ENCODE data around the gene TANK. TPM values are rescaled to one million over a fixed set of nuclear protein-coding genes. Genes with fewer than 3 reads are reported as not detected.

TANK gene
- total RNA-seq, 1 donor from 2014 or later, result 33.6 TPM

GRCh38 chr2:161230959-161231358 lies 70.7 kb downstream of the TANK start:
- Histone ChIP-seq H3K4me3 (ENCODE audit: low read depth, low read length) (no peak overlapping the region), H3K36me3 (ENCODE audit: control insufficient read depth, insufficient read depth, low read length) (no peaks in the 10 kb centered on the region), H3K27me3 (ENCODE audit: control insufficient read depth, insufficient read depth, low read length) (no peaks in the 10 kb centered on the region)
- no peak for TF ChIP-seq CTCF (IDR thresholded peaks at IDR 0.05; ENCODE audit: insufficient read depth, low read length, poor library complexity, severe bottlenecking)
- no peak for DNase-seq (ENCODE audit: low read depth)

- H3K36me3 ChIP-seq (ENCODE audit: control insufficient read depth, insufficient read depth, low read length), result no peaks in the 10 kb centered on the region
- TF ChIP-seq CTCF (IDR thresholded peaks at IDR 0.05; ENCODE audit: insufficient read depth, low read length, poor library complexity, severe bottlenecking), result no peak
- DNase-seq (ENCODE audit: low read depth), result no peak
Measured at GRCh38 chr2:161232571-161232970, 72.3 kb downstream of the TANK start.

GRCh38 chr2:161233858-161234431 lies 73.7 kb downstream of the TANK start:
- Histone ChIP-seq H3K4me3 (ENCODE audit: low read depth, low read length) (no peak overlapping the region), H3K36me3 (ENCODE audit: control insufficient read depth, insufficient read depth, low read length) (no peaks in the 10 kb centered on the region), H3K27me3 (ENCODE audit: control insufficient read depth, insufficient read depth, low read length) (no peaks in the 10 kb centered on the region)
- TF ChIP-seq CTCF (IDR thresholded peaks at IDR 0.05; ENCODE audit: insufficient read depth, low read length, poor library complexity, severe bottlenecking), result no peak
- DNase-seq (ENCODE audit: low read depth), result no peak

More at GRCh38 chr2:161232571-161232970, 72.3 kb downstream of the TANK start:
- Histone ChIP-seq H3K27me3 (ENCODE audit: control insufficient read depth, insufficient read depth, low read length) (no peaks in the 10 kb centered on the region), H3K4me3 (ENCODE audit: low read depth, low read length) (no peak overlapping the region)

GRCh38 chr2:161234627-161235026 lies 74.4 kb downstream of the TANK start:
- no peak for TF ChIP-seq CTCF (IDR thresholded peaks at IDR 0.05; ENCODE audit: insufficient read depth, low read length, poor library complexity, severe bottlenecking)
- no peak overlapping the region for H3K4me3 ChIP-seq (ENCODE audit: low read depth, low read length)
- no peaks in the 10 kb centered on the region for H3K27me3 ChIP-seq (ENCODE audit: control insufficient read depth, insufficient read depth, low read length)
- no peak for DNase-seq (ENCODE audit: low read depth)
- no peaks in the 10 kb centered on the region for H3K36me3 ChIP-seq (ENCODE audit: control insufficient read depth, insufficient read depth, low read length)

- Histone ChIP-seq H3K36me3 (ENCODE audit: control insufficient read depth, insufficient read depth, low read length) (no peaks in the 10 kb centered on the region), H3K27me3 (ENCODE audit: control insufficient read depth, insufficient read depth, low read length) (no peaks in the 10 kb centered on the region), H3K4me3 (ENCODE audit: low read depth, low read length) (peak overlapping the region; percentile 36)
- DNase-seq (ENCODE audit: low read depth), result no peak
- TF ChIP-seq CTCF (IDR thresholded peaks at IDR 0.05; ENCODE audit: insufficient read depth, low read length, poor library complexity, severe bottlenecking), result no peak
Measured at GRCh38 chr2:161237392-161238264, 77.4 kb downstream of the TANK start.

All from kidney epithelial cell (primary cell).